ENCODE data around the gene CCDC81.

CCDC81 gene

DNA sequence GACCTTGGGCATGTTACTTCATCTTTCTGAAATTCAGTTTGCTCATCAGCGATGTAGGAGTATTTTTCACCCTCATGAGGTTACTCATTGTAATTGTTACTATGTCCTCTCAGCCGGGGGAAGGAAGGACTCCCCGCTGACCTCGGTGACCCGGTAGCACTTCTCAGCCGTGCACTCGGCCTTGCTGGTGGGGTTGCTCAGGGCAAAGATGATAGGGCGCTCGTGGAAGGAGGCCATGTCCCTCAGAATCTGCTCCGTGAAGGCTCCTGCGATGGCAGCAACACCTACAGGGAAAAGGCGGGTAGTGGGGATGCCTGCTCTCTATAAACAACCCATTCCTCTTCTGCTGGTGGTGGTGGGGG lies 72.2 kb downstream of the CCDC81 start:
- no peak overlapping the region for H3K4me3 ChIP-seq (ENCODE audit: low read depth, low read length)
- TF ChIP-seq, protein P1, sequence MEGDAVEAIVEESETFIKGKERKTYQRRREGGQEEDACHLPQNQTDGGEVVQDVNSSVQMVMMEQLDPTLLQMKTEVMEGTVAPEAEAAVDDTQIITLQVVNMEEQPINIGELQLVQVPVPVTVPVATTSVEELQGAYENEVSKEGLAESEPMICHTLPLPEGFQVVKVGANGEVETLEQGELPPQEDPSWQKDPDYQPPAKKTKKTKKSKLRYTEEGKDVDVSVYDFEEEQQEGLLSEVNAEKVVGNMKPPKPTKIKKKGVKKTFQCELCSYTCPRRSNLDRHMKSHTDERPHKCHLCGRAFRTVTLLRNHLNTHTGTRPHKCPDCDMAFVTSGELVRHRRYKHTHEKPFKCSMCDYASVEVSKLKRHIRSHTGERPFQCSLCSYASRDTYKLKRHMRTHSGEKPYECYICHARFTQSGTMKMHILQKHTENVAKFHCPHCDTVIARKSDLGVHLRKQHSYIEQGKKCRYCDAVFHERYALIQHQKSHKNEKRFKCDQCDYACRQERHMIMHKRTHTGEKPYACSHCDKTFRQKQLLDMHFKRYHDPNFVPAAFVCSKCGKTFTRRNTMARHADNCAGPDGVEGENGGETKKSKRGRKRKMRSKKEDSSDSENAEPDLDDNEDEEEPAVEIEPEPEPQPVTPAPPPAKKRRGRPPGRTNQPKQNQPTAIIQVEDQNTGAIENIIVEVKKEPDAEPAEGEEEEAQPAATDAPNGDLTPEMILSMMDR (IDR thresholded peaks at IDR 0.05; ENCODE audit: low read depth, low read length): no peak

DNA sequence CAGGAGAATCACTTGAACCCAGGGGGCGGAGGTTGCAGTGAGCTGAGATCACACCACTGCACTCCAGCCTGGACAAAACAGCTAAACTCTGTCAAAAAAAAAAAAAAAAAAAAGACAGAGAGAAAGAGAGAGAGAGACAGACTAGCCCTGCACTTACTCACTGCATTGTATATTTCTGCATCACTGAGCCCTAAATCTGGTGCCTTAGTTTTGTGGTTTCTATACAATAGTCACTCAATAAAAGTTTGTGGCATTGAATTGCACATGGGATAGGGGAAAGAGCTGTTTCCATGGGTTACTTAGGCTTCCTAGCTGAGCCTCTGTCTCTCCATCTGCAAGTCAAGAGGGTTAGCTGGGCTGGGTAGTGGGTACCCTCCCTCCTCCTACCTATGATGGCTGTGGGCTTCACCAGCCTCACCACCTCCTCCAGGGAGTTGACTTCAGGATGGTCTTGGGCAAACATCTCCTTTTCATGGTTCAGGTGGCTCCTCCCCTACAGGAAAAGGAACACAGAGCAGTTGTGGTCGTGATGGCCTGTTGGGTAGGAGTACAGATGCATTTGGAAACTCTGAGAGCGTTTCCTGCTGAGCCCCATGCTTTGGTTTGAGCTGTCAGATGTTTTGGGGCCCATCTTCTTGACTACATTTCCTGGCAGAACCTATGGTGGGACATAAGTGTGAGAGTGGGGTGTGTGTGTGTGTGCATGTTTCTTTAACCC lies 73.2 kb downstream of the CCDC81 start:
- TF ChIP-seq, protein P1 (IDR thresholded peaks at IDR 0.05; ENCODE audit: low read depth, low read length): no peak
- no peak overlapping the region for H3K4me3 ChIP-seq (ENCODE audit: low read depth, low read length)

DNA sequence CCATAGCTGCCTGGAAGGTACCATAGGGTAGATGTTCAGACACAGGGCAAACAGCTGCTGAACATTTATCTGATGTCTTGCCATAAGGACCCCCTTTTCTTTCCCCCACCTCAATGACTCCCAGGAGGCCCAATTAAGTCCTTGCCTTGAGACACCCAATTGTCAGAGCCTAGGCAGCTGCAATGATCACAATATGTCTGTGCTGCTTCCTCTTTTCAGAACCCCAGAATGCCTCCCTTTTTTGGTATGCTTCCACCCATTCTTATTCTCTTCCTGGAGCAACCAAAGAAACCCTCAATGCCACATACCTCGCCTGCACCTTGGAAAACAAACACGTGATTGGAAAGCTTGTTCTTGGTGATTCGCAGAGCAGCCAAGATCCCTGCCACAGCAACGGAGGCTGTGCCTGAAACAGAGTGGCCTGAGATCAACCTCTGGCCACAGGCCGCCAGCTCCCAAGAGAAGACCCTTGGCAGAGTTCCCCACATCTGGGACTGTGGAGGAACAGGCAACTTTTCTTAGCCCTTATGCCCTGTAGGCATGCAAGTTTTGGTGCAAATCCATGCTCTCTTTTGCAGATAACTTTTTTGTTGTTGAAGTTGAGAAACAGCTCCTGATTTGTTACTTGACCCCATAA lies 75.4 kb downstream of the CCDC81 start:
- TF ChIP-seq, protein P1 (IDR thresholded peaks at IDR 0.05; ENCODE audit: low read depth, low read length): no peak
- no peak overlapping the region for H3K4me3 ChIP-seq (ENCODE audit: low read depth, low read length)

DNA sequence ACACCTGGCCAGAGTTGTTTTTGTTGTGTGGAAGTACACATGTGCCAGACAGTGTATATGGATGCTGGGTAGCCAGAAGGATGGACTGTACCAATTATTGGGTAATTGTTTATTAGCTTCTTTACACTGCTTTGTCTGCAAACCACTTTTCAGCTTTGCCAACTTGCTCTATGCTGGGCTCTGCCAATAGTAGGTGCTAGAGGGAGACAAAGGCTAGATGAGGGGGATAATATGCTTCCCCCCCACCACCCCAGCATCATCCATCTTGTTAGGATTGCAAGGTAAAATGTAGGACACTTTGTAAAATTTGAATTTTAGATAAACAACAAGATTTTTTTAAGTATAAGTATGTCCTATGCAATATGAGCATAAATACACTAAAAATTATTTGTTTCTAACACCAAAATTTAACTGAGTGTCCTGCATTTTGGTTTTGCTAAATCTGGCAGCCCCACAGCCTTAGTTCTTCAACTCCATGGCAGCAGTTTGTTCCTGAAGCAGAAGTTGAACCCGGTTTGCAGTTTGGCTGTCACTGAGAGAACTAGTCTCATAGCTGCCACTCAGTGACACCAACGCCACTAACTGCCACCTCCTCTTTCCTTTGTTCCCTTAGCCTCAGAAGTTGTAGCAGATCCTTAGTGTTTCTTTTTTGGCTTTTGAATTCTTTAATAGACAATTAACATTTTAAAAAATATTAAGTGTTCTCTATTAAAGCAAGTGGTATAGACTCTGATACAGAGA lies 78.8 kb downstream of the CCDC81 start:
- TF ChIP-seq, protein P1 (IDR thresholded peaks at IDR 0.05; ENCODE audit: low read depth, low read length): no peak
- no peak overlapping the region for H3K4me3 ChIP-seq (ENCODE audit: low read depth, low read length)

DNA sequence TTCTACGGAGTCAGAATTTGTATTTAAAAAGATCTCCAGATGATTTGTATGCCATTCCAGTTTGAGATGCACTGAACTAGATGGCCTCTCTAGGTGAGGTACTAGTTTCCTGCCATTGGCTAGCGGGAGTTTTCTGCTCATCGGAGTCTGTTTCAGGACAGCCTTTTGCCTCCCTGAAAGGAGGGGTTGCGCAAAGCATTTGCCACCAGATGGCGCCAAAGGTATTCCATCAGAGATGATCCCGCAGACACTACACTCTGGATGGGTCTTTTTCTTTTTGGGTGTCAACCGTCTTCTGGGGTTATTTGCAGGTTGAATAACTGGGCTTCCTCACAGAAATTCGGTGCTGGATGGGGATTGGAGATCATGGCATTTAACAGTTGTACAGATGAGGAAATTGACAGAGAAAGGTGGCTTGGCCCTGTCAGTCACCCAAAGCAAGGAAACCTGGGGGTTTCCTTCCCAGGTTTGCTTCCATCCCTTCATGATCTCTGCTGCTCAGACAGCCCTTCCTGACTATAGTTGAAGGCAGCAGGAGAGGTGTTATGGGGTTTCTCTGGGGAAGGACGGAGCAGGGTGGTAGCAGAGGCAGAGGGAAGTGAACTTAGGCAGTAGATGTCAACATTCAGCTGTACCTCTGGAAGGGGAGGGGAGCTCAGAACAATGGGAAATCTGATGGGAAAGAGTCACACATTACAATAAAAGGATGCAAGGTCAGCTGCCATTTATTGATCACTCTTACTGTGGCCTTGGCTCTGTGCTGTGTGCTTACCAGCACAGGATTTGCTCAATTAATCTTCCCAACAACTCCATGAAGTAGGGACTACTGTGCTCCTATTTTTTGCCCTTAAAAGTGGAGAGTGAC lies 81.6 kb downstream of the CCDC81 start:
- TF ChIP-seq, protein P1 (IDR thresholded peaks at IDR 0.05; ENCODE audit: low read depth, low read length): peak; percentile 81
- no peak overlapping the region for H3K4me3 ChIP-seq (ENCODE audit: low read depth, low read length)

DNA sequence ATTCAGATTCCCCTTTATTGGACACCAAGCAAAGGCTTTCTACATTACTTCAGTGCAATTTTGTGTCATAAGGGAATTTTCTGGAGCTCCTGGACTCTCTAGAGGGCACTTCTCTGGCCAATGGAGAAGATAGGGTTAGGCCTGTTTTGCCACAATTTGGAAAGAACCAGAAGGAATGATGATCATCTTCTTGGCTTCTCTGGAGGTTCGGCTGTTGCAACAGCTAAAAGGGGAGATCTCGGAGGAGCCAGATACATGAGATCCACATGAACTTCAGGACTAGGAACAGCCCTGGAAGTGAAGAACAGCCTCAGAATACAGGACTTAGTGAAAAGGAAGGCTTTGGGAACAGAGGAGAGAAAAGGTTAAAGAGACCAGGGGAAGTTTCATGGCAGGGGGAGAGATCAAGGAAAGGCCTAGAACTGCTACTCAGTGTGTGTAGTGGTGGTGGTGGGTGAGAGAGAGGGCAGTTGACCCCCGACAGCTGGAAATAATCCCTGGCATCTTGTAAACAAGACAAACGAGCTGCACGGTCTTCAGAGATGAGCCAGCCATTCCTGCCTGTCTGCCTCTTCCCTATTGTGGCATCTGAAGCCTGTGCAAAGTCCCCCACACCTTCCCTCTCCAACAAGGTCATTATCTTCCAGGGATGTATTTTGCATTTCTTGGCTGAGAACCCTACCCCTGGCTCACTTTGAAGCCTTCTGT lies 83.8 kb downstream of the CCDC81 start:
- TF ChIP-seq, protein P1 (IDR thresholded peaks at IDR 0.05; ENCODE audit: low read depth, low read length): no peak
- no peak overlapping the region for H3K4me3 ChIP-seq (ENCODE audit: low read depth, low read length)

All from WI38 (cell line).